Cardiac fibroblast (primary cell): ENCODE results near the gene MED6.

Experiments used
- DNase-seq, 2 donors: peaks; one replicate each; pipeline versions ENCODE4 v3.0.0 to v3.0.0-alpha.2; 2010; ENCODE audit warnings: low read depth in 2 of 2
- H3K4me3 ChIP-seq, 2 donors: replicated peaks in 1 of 2; 1 replicate in 1 of 2; 2 replicates in 1 of 2; pipeline ENCODE4 v1.5.1; 2011; ENCODE audit warnings: low read depth in 2 of 2, low read length in 2 of 2, mild to moderate bottlenecking in 2 of 2, moderate library complexity in 1 of 2
- TF ChIP-seq, protein P1 (sequence below): IDR thresholded peaks from one replicate; pipeline ENCODE4 v1.5.1; 2011; ENCODE audit warnings: low read depth, mild to moderate bottlenecking, low read length, inconsistent platforms

Gene MED6

DNA sequence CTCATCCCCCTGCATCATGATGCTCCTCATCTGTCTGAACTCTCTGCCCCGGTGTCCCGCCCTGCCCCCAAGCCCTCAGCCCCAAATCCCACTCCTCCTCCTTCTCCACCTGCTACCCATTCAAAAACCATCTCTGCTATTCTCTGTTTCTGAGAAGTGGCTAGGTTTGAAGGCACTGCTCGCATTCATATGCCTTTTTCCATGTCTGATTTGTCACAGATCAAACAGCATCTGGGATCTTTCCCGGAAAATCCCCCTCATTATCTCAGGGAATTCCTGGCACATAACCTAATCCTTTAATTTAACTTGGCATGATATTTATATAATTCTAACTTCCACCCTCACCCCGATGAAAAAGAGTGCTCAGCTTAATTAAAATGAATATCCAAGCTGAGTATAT lies 62.4 kb downstream of the MED6 start:
- DNase-seq, result no peak
- TF ChIP-seq, protein P1, sequence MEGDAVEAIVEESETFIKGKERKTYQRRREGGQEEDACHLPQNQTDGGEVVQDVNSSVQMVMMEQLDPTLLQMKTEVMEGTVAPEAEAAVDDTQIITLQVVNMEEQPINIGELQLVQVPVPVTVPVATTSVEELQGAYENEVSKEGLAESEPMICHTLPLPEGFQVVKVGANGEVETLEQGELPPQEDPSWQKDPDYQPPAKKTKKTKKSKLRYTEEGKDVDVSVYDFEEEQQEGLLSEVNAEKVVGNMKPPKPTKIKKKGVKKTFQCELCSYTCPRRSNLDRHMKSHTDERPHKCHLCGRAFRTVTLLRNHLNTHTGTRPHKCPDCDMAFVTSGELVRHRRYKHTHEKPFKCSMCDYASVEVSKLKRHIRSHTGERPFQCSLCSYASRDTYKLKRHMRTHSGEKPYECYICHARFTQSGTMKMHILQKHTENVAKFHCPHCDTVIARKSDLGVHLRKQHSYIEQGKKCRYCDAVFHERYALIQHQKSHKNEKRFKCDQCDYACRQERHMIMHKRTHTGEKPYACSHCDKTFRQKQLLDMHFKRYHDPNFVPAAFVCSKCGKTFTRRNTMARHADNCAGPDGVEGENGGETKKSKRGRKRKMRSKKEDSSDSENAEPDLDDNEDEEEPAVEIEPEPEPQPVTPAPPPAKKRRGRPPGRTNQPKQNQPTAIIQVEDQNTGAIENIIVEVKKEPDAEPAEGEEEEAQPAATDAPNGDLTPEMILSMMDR, result no peak
- H3K4me3 ChIP-seq, result no peak overlapping the region

DNA sequence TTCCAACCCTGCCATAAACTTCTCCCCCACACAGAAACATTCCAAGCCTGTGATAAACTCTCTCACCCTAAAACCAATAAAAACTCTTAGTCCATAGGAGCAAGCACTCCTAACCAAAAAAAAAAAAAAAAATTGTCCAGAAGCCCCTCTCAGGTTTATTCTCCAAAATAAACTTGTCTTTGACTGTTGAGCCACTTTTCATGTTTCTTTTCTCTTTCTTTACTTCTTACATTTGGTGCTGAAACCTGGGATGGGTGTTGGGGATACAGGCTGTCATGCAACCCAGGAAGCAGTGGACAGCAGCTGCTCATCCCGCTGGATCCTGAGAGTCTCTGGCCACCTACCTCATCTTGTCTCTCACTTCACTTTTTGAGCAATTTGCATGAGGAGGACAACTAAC lies 63.6 kb downstream of the MED6 start:
- no peak for DNase-seq
- TF ChIP-seq, protein P1, result no peak
- H3K4me3 ChIP-seq, result no peak overlapping the region

DNA sequence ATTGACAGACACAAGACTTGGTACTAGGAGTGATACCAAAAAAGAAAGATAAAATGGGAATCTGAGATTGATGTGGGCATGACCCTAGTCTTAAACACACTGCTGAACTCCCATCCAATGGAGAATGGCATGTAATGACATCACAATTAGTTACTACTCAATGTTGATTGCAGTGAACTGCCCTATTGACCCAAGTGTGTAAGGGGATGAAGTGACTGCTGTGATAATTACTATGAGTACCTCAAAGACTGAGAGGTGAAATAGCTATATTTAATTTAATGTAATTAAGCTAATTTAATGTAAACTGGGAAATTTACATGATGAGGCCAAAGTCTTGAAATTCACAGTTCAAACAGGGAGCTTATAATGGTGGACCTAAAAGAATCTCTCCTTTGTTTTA lies 65.6 kb downstream of the MED6 start, which contains the start of gene ADAM20:
Gene ADAM20 (minus strand): TSS at position 101 of the 400 bp plus-strand sequence. CDS start 10,247 bp downstream, outside the sequence.
- TF ChIP-seq, protein P1, result no peak
- DNase-seq, result no peak

More for the DNA sequence above, 65.6 kb downstream of the MED6 start, which contains the start of gene ADAM20:
- H3K4me3 ChIP-seq, result no peak within 1 kb of the TSS
